NCI-H1105 treated with DMSO at 0.1 percent for 48 hours (cell line): ENCODE results near the gene PLXDC2.

Experiments
- DNase-seq: peaks from one replicate; lab custom pipeline; 2025; lab: John Stamatoyannopoulos, UW

PLXDC2 gene

DNA sequence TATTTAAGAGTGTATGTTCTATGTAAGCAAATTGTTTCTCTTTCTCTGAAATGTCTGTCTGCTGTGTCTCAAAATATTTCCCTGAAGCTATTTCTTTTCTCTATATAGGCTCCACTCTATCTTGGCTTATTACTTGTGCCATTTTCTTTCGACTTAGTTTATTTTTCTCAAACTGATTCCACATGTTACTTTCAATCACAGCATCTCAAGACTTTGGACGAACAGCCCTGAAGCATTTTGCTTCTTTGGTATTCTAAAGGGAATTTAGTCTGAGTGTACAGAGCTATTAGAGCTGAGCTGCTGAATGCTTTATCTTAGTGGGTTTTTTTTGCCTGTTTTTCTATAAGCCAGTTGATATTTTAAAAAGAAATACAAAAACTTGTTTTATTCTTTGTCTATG, 95.7 kb downstream of the PLXDC2 start:
- no peak for DNase-seq

DNA sequence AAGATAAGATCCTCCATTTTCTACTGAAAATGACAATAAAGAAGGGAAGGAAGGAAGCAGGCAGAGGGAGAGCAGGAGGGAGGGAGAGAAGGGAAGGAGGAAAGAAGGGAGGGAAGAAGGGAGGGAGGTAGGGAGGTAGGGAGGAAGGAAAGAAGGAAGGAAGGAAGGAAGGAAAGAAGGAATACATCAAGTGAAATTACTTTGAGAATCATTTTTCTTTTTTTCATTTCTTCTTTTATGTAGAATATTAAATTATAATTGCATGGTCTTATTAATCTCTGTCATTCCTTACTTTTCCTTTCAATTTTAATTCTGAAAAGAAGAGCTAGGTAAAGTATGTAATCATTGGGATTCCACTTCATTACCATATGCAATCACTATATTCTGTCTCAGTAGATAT, 97.8 kb downstream of the PLXDC2 start:
- no peak for DNase-seq

DNA sequence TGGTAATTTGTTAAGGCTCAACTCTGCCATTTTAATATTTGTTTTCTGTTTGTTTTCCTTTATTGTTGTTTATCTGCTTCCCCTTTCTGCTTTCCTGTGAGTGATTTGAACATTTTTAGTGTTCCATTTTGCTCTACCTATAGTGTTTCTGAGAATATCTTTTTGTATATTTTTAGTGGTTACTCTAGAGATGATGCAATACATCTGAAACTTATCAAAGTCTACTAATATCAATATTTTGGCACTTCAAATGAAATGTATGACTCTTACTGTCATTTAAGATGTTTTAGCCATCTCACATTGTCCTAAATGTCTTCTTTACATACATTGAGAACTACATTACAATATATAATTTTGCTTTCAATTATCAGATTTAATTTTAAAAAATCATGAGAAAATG, 98.9 kb downstream of the PLXDC2 start:
- DNase-seq, result no peak

DNA sequence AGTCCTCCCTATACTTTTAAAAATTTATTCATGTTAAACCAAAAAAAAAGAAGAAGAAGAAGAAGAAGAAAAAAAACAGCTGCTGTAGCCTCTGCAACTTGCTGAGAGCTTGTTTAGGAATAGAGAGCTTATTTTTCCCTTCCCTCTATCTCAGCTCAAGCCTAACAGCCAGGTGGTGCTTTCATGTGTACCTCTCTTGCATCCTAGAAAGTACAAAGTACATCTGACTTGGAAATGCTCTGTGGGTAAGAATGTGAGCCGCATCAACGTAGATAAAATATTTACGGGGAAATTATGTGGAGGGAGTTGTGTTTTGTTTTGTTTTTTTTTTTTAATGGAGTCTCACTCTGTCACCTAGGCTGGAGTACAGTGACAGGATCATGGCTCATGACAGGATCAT, 99.6 kb downstream of the PLXDC2 start:
- no peak for DNase-seq

DNA sequence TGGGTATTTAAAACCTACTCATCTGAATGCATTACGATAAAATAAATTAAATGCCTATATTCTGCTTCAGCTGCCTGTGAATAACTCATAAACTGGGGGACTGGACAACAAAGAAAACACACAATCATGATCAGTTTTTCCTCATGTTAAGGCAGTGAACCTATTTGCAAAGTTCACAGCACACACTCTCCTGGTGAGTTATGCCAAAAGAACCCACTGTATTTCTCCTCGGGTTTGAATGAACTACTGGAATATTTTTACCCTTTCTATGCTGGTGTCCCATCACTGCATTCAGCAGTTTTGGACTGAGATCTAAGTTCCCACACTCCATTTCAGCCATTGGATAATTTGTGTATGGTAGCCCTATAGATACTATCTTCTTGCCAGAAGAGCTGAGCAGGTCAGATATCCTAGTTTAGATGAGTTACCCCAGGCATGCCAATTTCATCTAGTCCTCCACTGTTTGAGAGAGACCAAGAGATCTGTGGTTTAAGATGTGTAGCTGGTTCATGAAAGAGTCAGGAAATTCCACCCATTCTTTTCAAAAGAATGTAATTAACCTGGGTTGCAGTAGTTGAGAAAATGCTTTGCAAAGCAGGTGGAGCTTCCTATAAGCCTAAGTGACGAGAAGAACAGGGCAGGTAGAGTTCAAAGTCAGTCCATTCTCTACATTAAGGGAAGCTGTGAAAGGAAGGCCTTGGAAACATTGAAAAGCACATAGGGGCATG, 101.7 kb downstream of the PLXDC2 start:
- DNase-seq, result no peak

DNA sequence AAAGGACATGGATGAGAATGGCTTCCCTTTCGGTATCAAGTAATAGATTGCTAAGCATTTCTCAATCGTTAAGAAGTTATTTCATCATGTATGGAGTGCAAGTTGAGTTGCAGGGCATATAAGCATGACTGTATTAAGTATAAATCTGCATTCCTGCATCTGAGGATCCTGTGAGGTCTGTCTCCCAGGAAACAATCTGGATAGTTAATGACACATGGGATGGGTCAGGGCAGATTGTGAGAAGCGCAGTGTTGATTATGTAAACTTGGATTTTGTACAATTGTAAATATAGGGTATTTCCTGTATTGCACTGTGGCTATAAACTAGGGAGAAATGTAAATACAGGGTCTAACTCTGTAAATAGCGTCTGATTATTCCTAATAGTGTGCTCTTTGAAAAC, 102.6 kb downstream of the PLXDC2 start:
- DNase-seq, result no peak

DNA sequence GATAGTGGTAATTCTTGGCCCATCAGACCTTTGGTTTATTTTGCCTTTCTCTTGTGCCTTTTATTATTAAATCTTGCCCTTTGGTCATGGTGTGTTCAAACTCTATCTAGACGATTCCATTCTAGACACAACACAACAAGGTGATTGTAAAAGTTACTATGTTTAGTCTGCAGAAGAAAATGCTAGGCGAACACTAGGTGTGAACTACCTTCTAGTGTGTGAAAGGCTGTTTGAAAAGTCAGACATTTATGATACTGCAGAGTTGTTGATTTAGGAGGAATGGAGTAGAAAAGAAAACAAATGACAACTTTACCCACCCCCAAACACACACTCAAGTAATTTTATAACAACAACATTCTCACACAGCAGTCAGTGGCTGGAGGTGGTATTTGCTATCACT, 103.4 kb downstream of the PLXDC2 start:
- no peak for DNase-seq

DNA sequence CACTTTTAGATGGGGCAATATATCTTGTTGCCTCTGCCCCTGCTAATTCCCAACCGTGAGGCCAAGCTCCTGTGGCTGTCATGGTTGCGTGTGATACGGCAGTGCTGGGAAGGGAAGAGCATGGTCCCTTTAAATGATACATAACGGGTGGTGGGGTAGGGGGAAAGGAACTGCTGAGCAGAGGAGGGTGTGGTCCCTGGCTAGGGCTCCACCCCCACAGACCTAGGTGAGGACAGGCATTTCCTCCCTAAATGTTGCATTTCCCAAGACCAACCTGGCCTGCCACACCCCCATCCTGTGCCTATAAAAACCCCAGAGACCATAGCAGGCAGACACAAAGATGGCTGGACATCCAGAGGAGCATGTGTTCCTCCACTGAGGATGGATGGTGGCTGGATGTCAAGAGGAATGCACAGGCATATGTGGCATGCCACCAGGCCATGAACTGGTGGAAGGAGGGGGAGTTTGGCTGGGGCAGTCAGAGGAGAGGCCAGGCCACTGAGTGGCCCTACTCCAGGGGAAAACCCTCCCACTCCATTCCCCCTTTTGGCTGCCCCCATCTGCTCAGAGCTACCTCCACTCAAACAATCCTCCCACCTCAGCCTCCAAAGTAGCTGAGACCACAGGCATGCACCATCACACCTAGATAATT, 104.0 kb downstream of the PLXDC2 start:
- no peak for DNase-seq

DNA sequence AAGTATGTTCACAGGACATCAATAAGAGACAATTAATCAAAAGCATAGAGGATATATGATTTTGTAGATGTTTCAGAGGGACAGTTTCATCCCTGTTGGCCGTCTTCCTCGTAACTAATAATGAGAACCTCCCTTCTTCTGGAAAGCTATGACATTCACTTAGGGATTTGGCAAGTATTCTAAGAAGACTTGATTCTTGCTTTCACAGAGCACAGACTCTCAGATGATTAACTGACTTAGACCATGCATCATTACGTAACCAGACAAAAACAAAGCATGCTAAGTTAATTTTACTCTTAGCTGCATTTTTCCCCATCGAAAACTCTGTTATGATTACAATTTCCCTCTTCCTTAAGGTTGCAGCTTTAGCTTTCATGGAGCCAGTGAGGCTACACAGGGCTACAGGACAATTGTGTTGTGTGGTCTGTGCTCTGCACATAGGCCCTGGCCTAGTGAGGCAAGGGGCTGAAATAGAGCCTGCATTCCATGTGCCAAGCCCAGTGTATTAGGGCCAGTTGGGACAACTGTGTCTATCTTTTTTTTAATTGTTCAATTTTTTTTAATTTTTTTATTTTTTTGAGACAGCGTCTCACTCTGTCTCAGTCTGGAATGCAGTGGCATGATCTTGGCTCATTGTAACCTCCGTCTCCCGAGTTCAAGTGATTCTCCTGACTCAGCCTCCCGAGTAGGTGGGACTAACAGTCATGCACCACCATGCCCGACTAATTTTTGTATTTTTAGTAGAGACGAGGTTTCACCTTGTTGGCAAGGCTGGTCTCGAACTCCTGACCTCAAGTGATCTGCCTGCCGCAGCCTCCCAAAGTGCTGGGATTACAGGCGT, 105.3 kb downstream of the PLXDC2 start:
- no peak for DNase-seq

DNA sequence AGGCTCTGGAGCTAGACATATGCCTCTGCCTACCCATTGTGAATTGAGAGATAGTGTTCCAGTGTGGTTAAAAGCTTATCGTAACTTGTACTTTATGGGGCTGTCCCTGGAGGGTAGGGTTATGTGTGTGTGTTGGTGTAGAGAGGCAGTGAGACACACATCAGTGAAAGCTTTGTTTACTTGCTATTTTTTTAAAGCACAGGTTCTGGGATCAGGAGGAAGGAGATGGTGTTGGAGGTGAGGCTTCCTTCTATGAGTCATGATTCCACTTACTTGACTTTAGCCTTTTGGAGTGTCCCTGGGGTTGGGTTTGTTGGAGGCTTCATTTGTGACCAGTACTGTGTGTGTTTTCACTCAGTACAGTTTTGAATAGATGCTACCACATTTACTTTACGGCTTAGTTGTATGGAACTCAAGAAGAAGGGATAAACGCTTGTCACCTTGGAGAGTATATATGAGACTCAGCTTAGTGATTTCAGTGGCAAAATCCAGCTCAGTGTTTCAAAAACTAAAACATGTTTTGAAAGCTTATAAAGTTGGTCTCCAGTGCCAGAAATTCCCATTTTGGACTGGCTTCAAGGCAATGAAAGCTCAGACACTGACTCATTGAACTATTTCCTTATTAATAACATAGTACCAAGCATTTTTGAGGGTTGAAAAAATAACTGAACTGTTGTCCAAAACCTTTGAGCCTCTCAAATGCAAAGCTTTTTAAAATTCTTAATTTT, 106.2 kb downstream of the PLXDC2 start:
- no peak for DNase-seq

DNA sequence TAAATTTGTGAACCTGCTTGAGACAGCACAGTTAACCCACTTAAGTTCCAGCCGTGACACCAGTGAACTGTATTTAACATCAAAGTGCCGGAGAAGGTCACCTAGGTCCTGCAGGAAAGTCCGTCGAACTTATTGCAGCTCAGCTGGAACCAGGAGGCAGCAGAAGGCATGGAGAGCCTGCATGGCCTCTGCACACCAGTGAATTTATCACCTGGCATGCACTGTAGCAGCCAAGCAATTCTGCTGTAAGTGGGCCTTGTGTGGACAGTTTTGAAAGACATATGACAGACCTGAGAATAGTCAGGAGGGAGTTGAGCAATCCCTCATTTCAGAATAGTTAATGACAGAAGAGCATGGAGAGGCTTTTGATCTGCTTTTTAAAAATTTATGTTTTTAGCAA, 108.8 kb downstream of the PLXDC2 start:
- no peak for DNase-seq

DNA sequence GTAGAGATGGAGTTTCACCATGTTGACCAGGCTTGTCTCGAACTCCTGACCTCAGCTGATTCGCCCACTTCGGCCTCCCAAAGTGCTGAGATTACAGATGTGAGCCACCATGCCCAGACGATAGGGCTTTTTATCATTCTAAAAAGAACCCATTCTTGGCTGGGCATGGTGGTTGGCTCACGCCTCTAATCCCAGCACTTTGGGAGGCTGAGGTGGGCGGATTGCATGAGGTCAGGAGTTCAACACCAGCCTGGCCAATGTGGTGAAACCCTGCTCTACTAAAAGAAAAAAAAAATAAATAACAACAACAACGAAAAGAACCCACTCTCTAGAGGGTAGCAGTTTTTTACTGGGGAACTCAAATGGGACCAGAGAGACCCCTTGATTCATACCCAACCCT, 112.7 kb downstream of the PLXDC2 start:
- no peak for DNase-seq

DNA sequence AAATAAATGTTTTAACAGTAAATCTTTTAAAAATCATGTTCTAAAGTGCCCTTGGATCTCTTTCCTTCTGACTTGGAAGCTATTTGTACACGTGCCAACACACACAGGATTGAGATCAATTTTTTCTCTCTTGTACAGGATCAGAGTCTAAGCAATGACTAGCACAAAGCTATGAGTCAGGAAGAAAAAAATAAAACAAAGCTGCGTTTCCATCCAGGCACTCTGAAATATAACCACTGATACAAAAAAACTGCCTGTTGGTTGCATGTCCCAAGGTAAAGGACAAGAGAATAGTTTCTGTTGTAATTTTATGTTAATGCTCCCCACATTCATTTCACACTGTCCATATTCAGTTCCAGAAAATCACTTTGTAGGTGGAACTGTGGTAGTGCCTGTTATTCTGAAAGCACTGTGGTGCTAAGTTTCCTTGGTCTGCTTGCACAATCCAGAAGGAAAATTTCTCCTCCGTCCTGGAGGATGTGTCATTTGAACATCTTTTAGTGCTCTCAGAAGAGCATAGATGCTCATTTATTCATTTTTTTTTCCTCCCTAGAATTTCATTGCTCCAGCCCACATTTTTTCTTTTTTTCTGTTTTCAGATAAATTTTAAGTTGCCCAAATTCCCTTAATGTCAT, 113.4 kb downstream of the PLXDC2 start:
- no peak for DNase-seq

DNA sequence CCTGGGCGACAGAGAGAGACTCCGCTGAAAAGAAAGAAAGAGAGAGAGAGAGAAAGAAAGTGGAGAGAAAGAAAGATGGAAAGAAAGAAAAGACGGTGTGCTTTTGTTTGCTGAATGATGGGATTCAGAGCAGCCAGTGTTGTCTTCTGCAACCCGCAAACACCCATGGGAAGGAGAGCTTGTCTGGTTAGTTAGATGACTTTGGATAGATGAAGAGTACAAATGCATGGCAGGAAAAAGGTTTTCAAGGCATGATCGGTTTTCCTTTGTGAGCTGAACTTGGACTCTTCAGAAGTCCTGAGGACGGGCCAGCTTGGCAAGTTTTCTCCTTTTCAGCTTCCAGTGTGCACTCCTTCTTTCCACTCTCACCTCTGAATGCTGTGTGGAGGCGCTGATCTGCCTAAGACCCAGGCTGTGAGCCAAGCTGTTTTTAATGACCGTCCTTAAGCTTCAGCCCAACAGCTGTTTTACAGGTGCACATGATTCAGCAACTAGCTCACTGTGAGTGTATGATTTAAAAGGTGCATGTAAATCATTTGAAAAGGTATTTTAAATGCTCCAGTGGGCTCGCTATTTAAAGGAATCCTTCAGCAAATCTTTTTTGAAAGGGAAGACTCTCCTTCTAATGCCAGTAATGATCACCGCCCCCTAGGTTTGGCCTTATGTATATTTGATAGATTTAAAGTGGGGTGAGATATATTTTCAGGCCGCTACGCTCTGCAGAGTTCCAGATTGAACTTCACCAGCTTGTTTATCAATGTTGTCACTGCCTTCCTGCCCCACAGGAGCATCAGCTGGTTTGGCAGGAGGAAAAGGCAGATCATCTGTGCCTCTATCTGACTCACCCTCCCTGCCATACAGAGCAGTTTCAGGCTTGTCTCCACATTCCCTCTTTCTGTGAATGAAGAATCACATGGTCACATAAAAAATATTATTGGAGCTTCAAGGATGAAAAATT, 115.0 kb downstream of the PLXDC2 start:
- peak; percentile 15 for DNase-seq

DNA sequence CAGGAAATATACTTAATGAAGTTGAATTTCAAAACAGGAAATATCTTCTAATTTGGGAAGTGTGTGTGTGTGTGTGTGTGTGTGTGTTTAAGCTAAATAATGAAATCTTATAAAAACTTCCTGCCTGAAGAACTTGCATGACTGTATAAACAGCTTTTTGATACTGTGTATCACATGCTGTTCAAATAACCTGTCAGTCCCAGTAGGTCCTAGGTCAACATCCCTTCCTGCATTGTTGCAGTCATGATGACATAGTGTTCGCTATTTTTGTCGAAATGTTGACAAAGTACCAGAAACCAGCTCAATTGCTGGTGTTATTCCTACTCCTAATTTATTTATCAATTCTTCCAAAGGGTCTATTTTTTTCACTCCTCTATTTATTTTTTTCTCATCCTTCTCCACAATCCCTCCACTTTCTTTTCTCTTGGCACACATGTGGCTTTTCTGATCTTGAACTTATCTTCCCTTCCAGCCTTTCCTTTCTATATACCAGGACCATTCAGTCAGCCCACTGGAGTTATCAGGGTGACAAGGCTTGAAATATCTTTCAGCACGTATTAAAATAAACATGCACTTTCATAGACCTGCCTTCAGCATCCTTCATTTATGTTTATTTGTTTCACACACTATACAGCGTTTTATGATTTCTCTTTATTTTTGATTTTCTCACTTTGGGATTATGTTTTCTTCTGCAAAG, 115.8 kb downstream of the PLXDC2 start:
- no peak for DNase-seq

DNA sequence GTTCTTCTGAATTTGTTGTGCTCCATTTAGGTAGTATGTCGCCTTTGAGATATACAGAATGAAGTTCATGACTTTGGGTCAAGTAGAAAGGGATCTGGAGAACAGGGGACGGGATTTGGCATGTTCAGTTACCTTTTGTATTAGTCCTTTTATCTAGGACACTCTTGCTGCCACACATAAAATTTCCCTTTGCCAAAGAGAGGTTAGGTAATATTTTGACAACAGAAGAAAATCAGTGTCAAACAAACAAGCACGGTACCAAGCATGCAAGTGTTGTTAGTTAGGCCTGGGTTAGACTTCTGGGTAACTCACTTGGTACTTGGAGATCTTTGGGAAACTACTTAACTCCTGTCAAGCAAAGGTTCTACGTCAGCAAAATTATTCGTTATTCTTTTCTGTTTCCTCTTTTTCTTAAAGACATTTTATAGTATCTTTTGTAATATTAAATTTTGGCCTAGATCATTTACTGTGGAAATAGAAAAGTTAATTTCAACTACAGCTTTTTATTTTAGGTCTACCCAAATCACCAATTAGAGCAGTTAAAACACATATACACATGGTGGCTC, 116.7 kb downstream of the PLXDC2 start:
- DNase-seq, result no peak

DNA sequence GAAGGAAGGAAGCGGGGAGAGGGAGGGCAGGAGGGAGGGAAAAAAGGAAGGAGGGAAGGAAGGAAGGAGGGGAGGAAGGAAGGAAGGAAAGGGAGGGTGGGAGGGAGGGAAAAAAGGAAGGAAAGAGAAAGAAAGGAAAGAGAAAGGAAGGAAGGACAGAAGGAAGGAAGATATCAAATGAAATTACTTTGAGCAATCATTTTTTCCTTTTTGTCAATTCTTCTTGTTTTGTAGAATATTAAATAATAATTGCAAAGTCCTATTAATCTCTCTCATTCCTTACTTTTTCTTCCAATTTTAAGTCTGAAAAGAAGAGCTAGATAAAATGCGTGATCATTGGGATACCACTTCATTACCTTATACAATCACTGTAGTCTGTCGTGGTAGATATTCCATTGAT, 117.5 kb downstream of the PLXDC2 start:
- no peak for DNase-seq

DNA sequence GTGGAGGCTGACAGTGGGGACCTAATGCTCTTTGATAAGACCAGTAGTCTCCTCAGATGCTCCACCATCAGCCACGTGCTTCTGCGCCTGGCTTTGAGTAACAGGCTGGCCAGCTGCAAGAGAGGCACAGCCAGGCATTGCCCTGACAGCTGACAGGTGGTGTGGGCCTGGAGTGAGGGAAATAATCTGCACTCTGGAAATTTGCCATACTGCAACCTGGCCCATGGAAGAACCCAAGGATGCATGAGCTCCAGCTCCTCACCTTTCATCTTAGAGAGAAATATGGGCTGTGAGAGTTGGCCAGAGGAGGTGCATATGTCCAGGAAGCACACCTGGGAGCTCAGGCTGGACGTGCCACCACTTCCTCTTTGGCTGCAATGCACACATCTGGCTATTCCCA, 118.9 kb downstream of the PLXDC2 start:
- no peak for DNase-seq

DNA sequence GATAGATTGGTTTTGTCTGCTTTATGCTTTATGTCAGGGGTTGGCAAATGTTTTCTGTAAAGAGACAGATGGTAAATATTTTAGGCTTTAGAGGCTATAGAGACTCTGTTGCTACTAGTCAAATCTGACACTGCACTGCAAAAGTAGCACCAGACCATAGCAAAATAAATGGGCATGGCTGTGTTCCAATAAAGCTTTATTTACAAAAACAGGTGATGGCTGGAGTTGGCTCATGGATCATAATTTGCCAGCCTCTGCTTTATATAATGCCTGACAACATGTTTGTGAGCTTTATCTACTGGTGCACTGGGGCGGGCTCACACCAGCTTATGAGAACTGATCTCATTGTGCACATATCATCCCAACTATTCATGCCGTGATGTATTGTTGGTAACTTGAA, 120.1 kb downstream of the PLXDC2 start:
- no peak for DNase-seq

DNA sequence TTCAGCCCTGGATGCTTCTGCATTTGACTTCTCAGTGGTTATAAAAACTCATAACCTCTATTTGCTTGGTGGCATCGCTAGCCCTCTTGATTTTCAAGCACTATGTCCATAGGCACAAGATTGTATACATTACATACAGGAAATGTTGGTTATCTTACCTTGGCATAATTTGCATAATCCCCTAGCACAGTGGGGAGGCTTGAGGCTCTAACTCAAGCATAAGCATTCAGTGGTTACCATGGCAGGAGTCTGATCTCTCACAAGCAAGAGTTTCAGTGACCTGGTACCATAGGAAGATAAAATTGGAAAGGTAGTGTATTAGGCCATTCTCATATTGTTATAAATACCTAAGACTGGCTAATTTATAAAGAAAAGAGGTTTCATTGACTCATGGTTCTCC, 121.8 kb downstream of the PLXDC2 start:
- DNase-seq, result no peak
